Stimulated activated CD4-positive, alpha-beta T cell treated with anti-CD3 and anti-CD28 coated beads, TNF-alpha, amount 100 ng/mL, for 24 hours (primary cell): ENCODE measurements around the gene EIF5A2.
"Not testable (repeated sequence)": the region's sequence is repeated elsewhere in the genome, so short reads cannot be mapped to it uniquely, and the experiment has no call there.

Experiments used
- DNase-seq, 3 experiments: peaks; one replicate each; pipeline ENCODE4 v3.0.0-alpha.2; 2020; ENCODE audit warnings: low read depth in 3 of 3

Gene EIF5A2

DNA sequence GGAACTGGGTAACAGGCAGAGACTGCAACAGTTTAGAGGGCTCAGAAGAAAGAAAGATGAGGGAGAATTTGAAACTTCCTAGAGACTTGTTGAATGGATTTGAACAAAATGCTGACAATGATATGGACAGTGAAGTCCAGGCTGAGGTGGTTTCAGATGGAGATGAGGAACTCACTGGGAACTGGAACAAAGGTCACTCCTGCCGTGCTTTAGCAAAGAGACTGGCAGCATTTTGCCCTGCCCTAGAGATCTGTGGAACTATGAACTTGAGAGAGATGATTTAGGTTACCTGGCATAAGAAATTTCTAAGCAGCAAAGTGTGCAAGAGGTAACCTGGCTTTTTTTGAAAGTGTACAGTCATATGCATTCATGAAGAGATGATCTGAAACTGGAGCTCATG lies 11.7 kb downstream of the EIF5A2 start:
- DNase-seq: no peak

- DNase-seq: not testable (repeated sequence)
These were observed 12.1 kb downstream of the EIF5A2 start for GRCh38 chr3:170896333-170896732.

DNA sequence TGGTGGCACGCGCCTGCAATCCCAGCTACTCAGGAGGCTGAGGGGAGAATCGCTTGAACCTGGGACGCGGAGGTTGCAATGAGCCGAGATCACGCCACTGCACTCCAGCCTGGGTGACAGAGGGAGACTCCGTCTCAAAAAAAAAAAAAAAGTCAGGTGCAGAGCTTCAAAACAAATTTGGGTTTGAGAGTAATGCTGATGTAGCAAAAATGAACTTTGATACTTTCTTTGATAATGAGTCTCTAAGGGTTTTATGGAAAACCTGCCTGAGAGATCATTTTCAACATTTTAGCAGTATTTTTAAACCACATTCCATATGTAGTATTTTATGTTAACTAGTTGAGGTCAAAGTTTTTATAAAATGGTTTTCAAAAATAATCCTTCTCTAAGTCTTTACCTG lies 14.5 kb downstream of the EIF5A2 start:
- no peak for DNase-seq

GRCh38 chr3:170889630-170890029 lies 18.8 kb downstream of the EIF5A2 start:
- DNase-seq: no peak

GRCh38 chr3:170889132-170889531 lies 19.3 kb downstream of the EIF5A2 start:
- no peak for DNase-seq

DNA sequence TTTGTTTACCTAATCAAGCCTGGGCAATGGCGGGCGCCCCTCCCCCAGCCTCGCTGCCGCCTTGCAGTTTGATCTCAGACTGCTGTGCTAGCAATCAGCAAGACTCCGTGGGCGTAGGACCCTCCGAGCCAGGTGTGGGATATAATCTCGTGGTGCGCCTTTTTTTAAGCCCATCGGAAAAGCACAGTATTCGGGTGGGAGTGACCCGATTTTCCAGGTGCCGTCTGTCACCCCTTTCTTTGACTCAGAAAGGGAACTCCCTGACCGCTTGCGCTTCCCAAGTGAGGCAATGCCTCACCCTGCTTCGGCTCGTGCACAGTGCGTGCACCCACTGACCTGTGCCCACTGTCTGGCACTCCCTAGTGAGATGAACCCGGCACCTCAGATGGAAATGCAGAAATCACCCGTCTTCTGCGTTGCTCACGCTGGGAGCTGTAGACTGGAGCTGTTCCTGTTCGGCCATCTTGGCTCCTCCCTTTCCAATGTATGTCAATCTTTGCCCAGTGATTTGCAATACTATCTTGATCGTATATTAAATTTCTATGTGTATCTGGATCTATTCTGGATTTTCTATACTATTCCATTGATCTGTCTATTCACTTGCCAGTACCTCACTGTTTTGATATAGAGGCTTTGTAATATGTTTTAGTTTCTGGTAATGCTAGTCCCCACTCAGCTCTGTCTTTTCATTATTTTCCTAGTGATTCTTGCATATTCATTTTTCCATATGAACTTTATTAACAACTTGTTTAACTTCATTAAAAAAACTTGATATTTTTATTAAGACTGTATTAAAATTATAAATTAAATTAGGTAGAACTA lies 24.1 kb downstream of the EIF5A2 start:
- DNase-seq: not testable (repeated sequence)

DNA sequence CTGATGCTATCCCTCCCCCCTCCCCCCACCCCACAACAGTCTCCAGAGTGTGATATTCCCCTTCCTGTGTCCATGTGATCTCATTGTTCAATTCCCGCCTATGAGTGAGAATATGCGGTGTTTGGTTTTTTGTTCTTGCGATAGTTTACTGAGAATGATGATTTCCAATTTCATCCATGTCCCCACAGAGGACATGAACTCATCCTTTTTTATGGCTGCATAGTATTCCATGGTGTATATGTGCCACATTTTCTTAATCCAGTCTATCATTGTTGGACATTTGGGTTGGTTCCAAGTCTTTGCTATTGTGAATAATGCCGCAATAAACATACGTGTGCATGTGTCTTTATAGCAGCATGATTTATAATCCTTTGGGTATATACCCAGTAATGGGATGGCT lies 29.7 kb downstream of the EIF5A2 start:
- not testable (repeated sequence) for DNase-seq

- not testable (repeated sequence) for DNase-seq
These were observed 31.1 kb downstream of the EIF5A2 start for GRCh38 chr3:170877311-170877710.

DNA sequence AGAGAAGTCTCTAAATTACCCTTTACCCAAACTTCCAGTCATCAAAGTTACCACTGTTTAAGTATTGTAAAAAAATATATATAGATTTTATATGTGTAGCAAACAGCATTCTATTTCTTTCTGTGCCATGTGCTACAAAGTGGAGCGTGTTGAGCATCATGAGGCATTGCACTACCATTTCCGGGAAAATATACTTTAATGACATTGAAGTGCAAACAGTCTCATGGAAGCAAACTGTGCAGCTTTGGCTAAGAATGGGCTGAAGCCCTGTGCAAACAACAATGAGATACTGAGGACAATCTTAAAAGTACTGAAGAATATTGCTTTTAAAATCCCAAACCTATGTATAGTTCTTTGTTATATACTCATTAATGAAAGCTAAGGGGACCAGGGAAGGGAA lies 31.9 kb downstream of the EIF5A2 start:
- DNase-seq: no peak

- DNase-seq: peak; percentile 87 to 91 (median 89)
These were observed 38.5 kb downstream of the EIF5A2 start, which contains the start of gene RPL22L1 for GRCh38 chr3:170869645-170870593. Gene RPL22L1 (minus strand): TSS chr3:170870195. CDS start chr3:170870167, 28 bp downstream.

DNA sequence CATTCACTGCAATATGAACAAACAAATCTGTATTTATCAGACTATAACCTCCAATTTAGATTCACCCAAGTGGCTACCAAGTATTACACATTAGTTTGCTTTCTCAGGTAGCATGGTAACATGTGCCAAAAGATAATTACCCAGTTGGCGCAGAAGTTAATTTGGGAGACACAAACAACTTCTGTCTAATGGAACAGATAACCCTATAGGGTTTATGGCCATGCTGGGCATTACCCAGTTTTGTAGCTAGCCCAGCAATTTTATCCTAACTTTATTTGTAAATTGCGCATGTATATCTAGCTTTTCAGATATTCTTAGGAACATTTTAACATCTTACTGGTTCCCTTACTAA lies 39.2 kb downstream of the EIF5A2 start:
- no peak for DNase-seq

- DNase-seq: no peak
These were observed 39.7 kb downstream of the EIF5A2 start for GRCh38 chr3:170868577-170869238.

GRCh38 chr3:170867143-170867937 lies 41.1 kb downstream of the EIF5A2 start:
- DNase-seq: no peak

GRCh38 chr3:170866499-170866898 lies 41.9 kb downstream of the EIF5A2 start:
- DNase-seq: no peak

- no peak for DNase-seq
These were observed 43.0 kb downstream of the EIF5A2 start for GRCh38 chr3:170865209-170866094.

DNA sequence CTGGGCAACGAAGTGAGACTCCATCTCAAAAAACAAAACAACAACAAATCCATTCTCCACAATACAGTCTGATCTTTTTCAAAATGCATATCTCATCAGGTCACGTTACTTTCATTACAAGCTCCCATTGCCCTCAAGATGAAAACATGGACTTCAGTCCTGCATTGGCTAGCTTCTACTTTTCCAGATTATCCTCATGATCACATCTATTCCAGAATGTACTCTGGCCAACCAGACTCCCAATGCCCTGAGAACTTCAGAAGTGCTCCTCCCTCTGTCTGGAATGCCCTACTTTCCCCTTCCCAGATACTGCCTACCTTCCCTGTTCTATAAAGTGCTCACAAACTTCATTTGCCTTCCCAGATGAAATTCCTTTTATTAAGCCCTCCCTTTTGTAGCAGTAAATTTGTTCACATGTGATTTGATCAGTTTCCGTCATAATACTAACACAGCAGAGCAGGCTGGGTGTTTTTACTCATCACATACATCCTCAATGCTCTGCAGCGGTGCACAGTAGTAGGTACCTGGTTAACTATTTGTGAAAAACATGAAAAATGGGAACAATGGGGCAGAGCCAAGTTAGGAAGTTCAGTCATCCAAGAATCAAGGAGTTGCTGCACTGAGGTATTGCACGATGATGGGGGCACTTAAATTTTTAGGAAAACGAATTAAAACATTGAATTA lies 43.8 kb downstream of the EIF5A2 start:
- DNase-seq: no peak

GRCh38 chr3:170863816-170864215 lies 44.6 kb downstream of the EIF5A2 start:
- no peak for DNase-seq

DNA sequence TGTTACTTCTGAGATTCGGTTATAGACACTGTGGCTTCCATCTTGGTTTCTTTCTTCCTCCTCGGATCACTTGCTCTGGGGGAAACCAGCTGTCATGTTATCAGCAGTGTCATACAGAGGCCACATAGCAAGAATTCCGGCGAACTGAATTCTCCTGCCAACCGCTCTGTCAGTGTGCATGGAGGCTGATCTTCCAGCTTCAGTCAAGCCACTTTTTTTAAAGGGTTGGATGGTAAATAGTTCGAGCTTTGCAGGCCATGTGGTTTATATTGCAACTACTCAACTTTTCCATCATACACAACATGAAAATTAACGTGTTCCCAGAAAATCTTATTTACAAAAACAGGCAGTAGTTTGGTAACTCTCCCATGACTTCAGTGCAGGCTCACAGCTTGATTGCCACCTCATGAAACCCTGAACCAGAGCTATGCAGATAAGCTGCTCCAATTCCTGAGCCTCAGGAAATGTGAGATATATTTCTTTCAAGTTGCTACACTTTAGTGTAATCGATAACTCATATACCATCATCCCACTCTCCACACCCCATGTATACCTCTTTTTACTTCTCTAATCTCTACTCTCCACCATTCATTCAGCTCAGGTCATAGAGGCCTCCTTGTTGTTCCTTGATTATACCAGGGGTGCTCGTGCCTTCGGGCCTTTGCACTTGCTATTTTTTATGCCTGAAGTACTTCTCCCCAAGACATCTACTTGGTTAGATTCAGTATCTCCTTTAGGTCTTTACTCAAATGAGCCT lies 45.6 kb downstream of the EIF5A2 start:
- DNase-seq: no peak

DNA sequence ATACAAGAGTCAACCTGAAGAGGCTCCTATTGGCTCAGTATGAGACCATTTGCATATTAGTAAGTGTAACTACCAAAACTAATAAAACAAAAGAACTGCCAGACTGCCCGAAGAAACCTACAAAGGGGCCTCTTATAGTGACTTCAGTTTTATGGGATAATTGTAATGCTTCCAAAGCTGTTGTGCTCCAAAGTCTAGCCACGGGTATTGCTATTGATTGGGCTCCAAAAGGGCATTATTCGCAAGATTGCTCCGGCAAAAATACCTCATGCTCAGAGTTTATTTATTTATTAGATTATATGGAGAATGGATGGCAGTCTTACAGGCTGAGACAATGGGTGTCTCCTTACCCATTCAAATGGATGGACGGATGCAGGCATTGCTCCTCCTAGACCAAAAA lies 49.8 kb downstream of the EIF5A2 start:
- DNase-seq: no peak
